ENCODE measurements around the gene LATS2. TPM values are rescaled to one million over a fixed set of nuclear protein-coding genes. Genes with fewer than 3 reads are reported as not detected.

Gene LATS2
- total RNA-seq, 2 experiments from 2014 or later: 6.2 to 6.5 TPM

- no peak for TF ChIP-seq CTCF (IDR thresholded peaks at IDR 0.05)
- Histone ChIP-seq H3K36me3 (ENCODE audit: insufficient read depth, low read length) (no peaks in the 10 kb centered on the region), H3K4me3 (ENCODE audit: low read length) (no peak overlapping the region), H3K4me1 (ENCODE audit: insufficient read depth, low read length) (no peaks in the 10 kb centered on the region), H3K27ac (ENCODE audit: low read depth in 1 of 2, low read length in 2 of 2) (no peak overlapping the region), H3K27me3 (ENCODE audit: control insufficient read depth in 1 of 2, insufficient read depth in 2 of 2, low read length in 2 of 2) (no peaks in the 10 kb centered on the region), H3K9me3 (ENCODE audit: control insufficient read depth in 1 of 2, insufficient read depth in 1 of 2, low read length in 2 of 2) (peaks cover 0 to 4% of the 10 kb centered on the region in 2 experiments)
- H3K36me3 Mint-ChIP-seq (ENCODE audit: low read depth): no peaks in the 10 kb centered on the region
- ATAC-seq (ENCODE audit: poor library complexity): no peak
- no peak overlapping the region for H3K4me3 Mint-ChIP-seq
- CTCF ChIA-PET: no interaction called here
- POLR2A ChIA-PET: no interaction called here
- intact Hi-C loops (cut with DNase I, micrococcal nuclease): no loop called here
- H3K27me3 Mint-ChIP-seq: no peaks in the 10 kb centered on the region
- peaks cover 8% of the 10 kb centered on the region for H3K4me1 Mint-ChIP-seq (ENCODE audit: low read depth)
- no peaks in the 10 kb centered on the region for H3K9me3 Mint-ChIP-seq
- no peak for DNase-seq
- H3K27ac Mint-ChIP-seq: no peak overlapping the region
Observed at GRCh38 chr13:21048901-21049698, 12.3 kb downstream of the LATS2 start.

- H3K4me1 Mint-ChIP-seq (ENCODE audit: low read depth): no peaks in the 10 kb centered on the region
- no peaks in the 10 kb centered on the region for H3K27me3 Mint-ChIP-seq
- H3K36me3 Mint-ChIP-seq (ENCODE audit: low read depth): no peaks in the 10 kb centered on the region
- no peak overlapping the region for H3K27ac Mint-ChIP-seq
- Histone ChIP-seq H3K9me3 (ENCODE audit: control insufficient read depth in 1 of 2, insufficient read depth in 1 of 2, low read length in 2 of 2) (peaks cover 0 to 4% of the 10 kb centered on the region in 2 experiments), H3K4me1 (ENCODE audit: insufficient read depth, low read length) (no peaks in the 10 kb centered on the region), H3K27me3 (ENCODE audit: control insufficient read depth in 1 of 2, insufficient read depth in 2 of 2, low read length in 2 of 2) (no peaks in the 10 kb centered on the region), H3K36me3 (ENCODE audit: insufficient read depth, low read length) (no peaks in the 10 kb centered on the region), H3K27ac (ENCODE audit: low read depth in 1 of 2, low read length in 2 of 2) (no peak overlapping the region), H3K4me3 (ENCODE audit: low read length) (no peak overlapping the region)
- H3K4me3 Mint-ChIP-seq: no peak overlapping the region
- ATAC-seq (ENCODE audit: poor library complexity) (no peak), DNase-seq (no peak)
- ChIA-PET POLR2A (no interaction called here), CTCF (no interaction called here)
- intact Hi-C loops (cut with DNase I, micrococcal nuclease): no loop called here
- H3K9me3 Mint-ChIP-seq: no peaks in the 10 kb centered on the region
- no peak for TF ChIP-seq CTCF (IDR thresholded peaks at IDR 0.05)
Observed at GRCh38 chr13:21047591-21048282, 13.6 kb downstream of the LATS2 start.

- Histone ChIP-seq H3K27me3 (ENCODE audit: control insufficient read depth in 1 of 2, insufficient read depth in 2 of 2, low read length in 2 of 2) (no peaks in the 10 kb centered on the region), H3K36me3 (ENCODE audit: insufficient read depth, low read length) (no peaks in the 10 kb centered on the region), H3K4me1 (ENCODE audit: insufficient read depth, low read length) (no peaks in the 10 kb centered on the region), H3K4me3 (ENCODE audit: low read length) (no peak overlapping the region), H3K27ac (ENCODE audit: low read depth in 1 of 2, low read length in 2 of 2) (no peak overlapping the region), H3K9me3 (ENCODE audit: control insufficient read depth in 1 of 2, insufficient read depth in 1 of 2, low read length in 2 of 2) (peaks cover 0 to 4% of the 10 kb centered on the region in 2 experiments)
- DNase-seq (no peak), ATAC-seq (ENCODE audit: poor library complexity) (no peak)
- CTCF ChIA-PET: no interaction called here
- H3K4me3 Mint-ChIP-seq: no peak overlapping the region
- no peak overlapping the region for H3K27ac Mint-ChIP-seq
- POLR2A ChIA-PET: no interaction called here
- no peak for TF ChIP-seq CTCF (IDR thresholded peaks at IDR 0.05)
- intact Hi-C loops (cut with DNase I, micrococcal nuclease): no loop called here
- no peaks in the 10 kb centered on the region for H3K4me1 Mint-ChIP-seq (ENCODE audit: low read depth)
- no peaks in the 10 kb centered on the region for H3K36me3 Mint-ChIP-seq (ENCODE audit: low read depth)
- no peaks in the 10 kb centered on the region for H3K9me3 Mint-ChIP-seq
- H3K27me3 Mint-ChIP-seq: no peaks in the 10 kb centered on the region
Observed at GRCh38 chr13:21047087-21047486, 14.3 kb downstream of the LATS2 start.
